DMS 273 (cell line): ENCODE data around the gene RFX3.

Source experiments
- DNase-seq: peaks from one replicate; lab custom pipeline; 2025; ENCODE audit not compliant: unreplicated experiment; lab: John Stamatoyannopoulos, UW

The RFX3 gene

GRCh38 chr9:3240656-3241268, 285.0 kb downstream of the RFX3 start:
- DNase-seq: peak; percentile 74

- no peak for DNase-seq
Observed at GRCh38 chr9:3239240-3239639, 286.6 kb downstream of the RFX3 start.

DNA sequence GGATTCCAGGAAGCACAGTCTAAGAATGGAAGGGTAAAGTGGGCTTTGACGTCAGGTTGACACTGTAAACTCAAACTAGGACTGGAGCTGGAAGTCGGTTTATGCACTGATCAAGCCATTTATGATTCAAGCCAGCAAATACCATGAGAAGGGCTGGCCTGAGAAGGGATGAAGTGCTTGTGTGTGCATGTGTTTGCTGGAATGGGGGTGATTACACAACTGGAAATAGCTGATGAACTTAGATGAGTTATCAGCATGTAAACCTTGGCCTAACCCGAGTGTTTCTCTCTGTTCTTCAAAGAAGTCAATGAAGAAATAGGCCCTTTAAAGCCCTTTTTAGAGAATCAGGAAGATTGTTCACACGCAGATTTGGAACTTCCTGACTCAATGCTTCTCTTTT, 287.6 kb downstream of the RFX3 start:
- DNase-seq: no peak

- DNase-seq: no peak
Observed at GRCh38 chr9:3237121-3237520, 288.7 kb downstream of the RFX3 start.

DNA sequence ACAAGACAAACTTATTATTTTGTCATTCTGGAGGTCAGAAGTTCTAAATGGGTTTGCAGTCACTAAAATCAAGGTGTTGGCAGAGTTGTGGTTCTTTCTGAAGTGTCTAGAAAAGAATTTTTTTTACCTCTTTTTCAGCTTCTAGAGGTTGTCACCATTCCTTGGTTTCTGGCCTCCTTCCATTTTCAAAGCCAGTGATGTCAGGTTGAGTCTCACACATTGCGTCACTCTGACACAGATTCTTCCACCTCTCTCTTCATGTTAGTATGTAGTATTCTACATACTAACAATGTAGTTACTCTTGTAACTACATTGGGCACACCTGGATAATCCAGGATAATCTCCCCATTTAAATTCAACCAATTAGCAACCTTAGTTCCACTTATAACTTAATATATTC, 290.3 kb downstream of the RFX3 start:
- DNase-seq: no peak

GRCh38 chr9:3224931-3225330, 300.9 kb downstream of the RFX3 start:
- DNase-seq: no peak

DNA sequence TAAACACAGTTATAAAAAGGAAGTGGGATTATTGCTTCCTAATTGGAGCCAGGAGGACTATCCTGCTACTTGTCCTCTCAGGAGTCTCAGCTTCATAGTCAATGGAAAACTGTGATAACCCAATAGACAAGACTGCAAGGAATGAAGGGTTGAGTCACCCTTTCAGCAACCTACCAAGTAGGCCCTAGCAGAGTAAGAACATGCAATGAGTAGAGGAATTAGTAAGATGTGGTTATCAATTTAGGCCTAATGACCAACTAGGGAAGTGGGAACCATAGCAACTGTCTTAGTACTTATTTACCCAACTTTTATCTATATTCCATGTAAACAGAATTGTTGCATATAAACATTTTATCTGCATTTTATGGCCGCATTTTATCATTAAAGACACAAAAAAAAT, 310.1 kb downstream of the RFX3 start:
- DNase-seq: no peak

DNA sequence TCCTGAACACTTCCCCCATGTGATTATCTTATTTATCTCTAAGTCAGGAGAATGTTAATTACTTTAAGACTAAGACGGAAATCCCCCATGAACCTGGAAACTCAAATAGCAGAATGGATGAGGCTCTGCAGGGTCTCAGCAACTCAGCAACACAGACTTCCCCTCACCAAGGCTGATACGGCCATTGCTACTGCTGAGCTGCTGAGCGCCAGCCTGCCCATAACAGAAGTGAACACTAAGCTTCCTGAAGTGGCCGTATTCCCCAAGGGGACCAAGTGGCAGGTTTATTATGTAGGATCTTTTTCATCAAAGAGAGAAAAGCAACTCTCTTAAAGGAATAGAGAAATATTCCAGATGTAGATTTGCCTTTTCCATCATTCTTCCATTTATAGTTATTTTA, 311.1 kb downstream of the RFX3 start:
- DNase-seq: no peak

DNA sequence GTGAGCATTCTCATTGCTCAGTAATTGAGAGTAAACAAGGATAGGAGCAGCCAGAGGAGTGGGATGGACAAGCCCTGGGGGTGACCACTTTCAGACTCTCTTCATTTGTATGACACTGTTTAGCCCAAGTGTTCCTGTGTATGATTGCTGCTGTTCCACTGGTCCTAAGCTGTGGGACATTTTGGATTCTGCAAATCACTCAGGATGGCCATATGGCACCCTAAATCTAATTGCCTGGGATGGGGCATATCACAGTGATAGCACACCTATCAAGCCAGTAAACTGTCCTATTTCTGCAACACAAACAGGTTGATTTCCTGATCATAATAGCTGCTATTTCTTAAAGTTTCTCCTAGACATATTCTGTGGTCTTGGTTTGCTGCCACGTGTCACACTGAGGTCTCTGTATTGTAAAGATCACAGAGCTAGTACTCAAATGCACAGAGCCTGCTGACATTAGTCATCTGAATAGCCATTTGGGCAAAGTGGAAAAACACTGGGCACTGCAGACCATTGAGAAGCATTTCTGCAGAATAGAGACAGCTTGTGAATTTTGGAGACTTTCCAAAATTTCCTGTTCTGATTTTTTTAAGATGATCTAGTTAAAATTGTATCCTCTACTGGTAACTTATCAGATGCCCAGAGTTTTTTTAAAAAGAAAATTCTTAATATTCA, 320.2 kb downstream of the RFX3 start:
- peak; percentile 53 for DNase-seq

DNA sequence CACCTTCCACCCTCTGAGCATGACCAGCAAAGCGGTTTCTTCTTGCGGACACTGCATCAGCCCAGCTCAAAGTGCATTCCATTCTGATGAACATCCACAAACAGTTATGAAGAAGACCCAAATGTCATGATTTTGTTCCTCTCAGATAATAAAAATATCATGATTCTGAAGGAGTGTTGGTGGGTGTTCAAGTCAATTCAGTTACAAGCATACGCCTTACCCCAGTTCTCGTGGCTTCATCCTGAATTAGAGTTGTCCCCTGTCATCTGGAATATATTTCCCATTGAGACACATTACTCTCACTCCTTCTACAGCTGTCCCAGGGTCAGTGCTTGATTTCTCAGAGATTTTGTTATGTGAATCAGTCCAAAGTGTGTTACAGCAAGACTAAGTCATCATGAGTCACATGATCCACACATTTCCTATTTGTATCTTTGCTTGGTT, 325.4 kb downstream of the RFX3 start:
- DNase-seq: no peak

DNA sequence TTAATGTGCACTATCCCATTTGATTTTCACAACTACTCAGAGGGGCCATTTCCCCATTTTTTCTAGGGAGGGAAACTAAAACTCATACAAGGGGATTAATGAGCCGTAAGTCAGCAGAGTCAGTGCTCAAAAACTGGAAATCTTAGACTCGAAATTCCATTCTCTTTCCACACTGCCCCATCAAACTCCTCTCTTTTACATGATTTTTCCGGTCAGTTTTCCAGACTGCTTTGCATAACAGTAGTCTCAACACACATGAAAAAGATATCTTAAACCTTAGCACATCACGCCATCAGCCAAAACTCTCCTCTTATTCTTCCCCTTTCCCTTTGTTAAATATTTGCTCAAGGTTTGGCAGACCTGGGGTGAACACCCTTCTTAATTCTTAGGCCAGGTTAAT, 332.0 kb downstream of the RFX3 start:
- DNase-seq: no peak

DNA sequence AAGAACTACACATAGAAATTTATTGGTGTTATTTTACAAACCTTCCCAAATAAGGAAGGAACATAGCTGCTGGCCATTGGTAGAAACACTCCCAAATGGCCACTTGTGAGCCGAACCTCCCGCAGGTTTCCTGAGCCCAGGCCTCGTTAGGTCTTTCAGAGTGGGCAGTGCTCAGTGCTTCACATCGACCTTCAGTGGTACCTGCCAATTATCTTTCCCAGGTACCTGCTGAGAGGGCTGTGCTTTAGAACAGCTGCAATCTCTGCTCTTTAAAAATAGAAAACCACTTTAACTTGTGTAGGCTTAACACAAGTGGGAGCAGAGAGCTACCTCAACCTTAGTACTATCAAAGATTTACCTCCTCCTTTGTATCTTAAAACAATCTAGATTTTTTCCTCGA, 334.1 kb downstream of the RFX3 start:
- DNase-seq: no peak

GRCh38 chr9:3189113-3189861, 336.5 kb downstream of the RFX3 start:
- no peak for DNase-seq

- DNase-seq: no peak
Observed at GRCh38 chr9:3186751-3187150, 339.1 kb downstream of the RFX3 start.

GRCh38 chr9:3181049-3181953, 344.5 kb downstream of the RFX3 start:
- peak; percentile 95 for DNase-seq

GRCh38 chr9:3180696-3181048, 345.1 kb downstream of the RFX3 start:
- DNase-seq: no peak

DNA sequence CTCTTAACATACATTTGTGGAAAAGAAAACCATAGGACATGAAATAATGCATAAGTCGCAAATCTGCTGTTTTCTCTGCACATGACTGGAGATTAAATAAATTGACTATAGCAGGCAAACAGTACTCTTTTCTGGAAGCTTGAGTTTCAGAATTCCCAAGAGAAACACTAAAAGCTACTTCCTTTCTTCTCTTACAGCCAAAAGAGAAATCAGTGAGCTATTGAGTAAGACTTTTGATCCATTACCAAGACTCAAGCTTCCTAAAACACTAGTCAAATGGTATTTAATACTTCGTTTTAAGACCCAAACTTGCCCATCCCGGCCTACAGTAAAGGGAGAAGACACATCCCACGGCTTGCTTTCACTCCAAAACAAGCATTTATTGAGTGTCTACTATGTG, 346.1 kb downstream of the RFX3 start:
- no peak for DNase-seq

- no peak for DNase-seq
Observed at GRCh38 chr9:3177936-3178335, 347.9 kb downstream of the RFX3 start.

GRCh38 chr9:3177146-3177761, 348.5 kb downstream of the RFX3 start:
- DNase-seq: peak; percentile 46

GRCh38 chr9:3173374-3173773, 352.4 kb downstream of the RFX3 start:
- no peak for DNase-seq

DNA sequence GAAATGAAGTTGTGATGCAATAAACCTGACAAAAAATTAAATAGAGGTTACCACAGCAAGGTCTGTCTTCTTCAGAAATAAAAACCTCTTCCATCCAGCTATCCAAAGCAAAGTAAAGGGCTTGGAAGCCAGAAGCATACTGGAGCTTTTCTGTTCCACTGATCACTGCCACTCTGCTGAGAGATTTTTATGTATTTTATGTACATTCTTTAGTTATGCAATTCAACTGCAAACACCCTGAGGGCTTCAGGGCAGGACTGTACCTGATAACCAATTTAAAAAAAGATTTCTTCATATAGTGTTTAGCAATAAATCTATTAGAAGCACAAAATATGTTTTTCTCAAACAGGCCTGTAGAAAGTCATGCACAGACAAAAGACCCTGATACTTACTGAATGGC, 355.0 kb downstream of the RFX3 start:
- no peak for DNase-seq
